GM18507 (cell line): ENCODE measurements around the gene NPAS3.

Source experiments
- DNase-seq: peaks from one replicate; pipeline ENCODE4 v3.0.0; 2011; ENCODE audit warnings: low read depth; ENCODE audit not compliant: insufficient read length; ENCODE audit errors: extremely low spot score
- FAIRE-seq: peaks from 2 replicates; lab custom pipeline; 2011; peaks lifted over from hg19 to GRCh38; lab: Jason Lieb, UNC

NPAS3 gene

DNA sequence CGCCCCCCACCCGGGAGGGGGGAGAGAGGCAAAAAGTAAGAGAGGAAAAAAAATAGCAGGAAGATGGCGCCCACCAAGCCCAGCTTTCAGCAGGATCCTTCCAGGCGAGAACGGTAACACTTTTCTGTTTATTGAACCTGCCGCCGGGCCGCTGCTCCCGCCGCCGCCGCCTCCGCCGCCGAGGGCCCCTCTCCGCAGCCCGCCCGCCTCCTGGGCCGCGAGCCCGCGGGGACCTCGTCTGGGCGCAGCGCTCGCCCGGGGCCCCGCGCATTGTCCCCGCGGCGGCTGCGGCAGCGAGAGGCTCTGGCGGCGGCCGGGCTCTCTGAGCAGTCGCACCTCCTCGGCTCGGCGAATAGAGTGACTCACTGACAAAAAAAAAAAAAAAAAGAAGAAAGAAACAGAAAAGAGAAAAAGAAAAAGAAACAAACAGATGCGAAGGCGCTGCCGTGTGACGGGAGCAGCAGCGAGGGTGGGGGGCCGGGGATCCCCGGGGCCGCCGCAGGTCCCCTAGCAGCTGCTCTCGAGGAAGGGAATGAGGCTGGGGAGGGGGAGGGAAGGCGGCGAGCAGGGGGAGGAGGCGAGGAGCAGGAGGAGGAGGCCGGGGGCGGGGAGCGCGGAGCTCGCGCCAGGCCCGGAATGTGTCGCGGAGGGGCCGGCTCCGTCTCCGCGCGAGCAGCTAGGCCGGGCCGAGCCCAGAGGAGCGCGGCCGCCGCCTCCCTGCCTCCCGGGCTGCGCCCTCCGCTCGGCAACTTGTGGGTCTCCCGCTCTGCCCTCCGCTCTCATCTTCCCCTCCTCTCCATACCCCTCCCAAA, 781 bp downstream of the NPAS3 start:
- FAIRE-seq, result no peak
- DNase-seq, result no peak

DNA sequence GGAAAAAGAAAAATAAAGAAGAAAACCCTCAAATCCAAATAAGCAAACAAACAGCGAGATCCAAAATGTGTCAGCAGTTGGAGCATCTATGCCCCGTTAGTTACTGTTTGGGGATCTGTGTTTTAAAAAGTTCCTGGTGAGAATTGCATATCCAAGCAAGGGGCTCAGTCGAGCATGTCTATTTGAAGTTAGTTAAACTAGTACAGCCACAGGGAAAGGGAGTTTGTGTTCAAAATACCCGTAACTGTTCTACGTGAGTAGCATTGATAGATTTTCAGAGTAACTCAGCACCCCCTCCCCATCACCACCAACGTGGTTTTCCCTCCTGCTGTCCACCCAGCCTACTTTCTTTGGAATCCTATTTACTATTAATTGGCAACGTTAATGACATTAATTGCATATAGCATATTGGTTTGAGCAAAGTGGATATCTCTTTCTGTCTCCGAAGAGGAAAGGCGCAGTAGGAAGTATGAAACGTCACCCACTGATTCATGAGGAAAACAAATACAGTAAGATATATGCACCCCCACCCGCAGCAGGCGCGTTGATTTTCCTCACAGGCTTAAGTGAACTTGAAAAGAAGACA, 1.5 kb downstream of the NPAS3 start:
- DNase-seq (no peak), FAIRE-seq (no peak)

DNA sequence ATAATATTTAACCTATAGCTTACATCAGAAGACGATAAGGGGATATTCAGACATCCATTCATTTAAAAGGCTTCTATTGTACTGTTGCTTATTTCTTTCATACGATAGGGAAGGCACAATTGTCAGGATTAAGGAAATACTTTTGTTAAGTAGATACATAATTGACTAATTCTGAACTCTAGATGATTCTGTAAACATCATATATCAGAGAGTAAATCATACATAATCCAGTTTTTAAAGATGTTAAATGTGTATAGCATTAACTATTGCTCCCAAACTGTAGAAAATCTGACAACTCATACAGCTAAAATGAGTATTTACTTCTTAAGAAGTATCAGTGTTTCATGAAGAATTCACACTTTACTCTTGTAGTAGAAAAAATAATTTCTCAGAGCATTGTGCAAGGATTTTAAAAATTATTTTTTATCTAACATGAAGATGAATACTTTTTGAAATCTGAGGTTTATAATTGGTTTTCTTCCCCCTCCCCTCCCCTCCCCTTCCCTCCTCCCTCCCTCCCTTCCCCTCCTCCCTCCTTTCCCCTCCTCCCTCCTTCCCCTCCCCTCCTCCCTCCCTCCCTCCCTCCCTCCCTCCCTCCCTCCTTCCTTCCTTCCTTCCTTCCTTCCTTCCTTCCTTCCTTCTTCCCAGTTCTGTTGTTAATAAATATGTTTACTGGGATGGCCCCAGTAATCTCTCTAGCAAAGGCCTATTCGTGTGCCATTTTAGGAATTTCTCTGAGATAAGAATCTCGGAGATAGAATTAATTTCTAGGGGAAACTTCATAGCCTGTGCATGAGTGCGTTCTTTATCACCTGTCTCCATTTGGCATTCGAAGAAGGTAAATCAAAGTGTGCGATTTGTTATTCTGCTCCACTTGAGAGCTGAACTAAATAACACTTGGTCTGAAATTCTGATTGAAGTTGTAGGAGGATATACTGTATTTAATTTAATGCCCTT, 2.3 kb downstream of the NPAS3 start:
- FAIRE-seq, result no peak
- no peak for DNase-seq

DNA sequence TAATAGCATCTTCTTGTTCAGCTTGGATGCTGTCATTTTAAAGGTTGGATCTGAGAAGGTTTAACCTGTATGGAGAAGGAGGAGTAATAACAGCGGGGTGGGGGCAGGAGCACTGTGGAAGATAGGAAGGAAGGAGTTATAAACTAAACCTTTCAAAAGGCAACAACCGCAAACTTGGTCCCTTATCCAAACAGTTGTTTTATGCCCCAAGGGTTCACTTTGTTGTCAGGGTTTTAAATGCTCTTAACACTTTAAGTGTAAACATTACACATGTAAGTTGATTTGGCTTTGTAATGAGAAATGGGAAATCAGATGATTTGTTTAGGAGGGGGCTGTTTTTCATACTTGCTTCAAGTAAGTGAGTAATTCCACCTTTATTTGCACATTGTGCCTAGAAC, 3.0 kb downstream of the NPAS3 start:
- DNase-seq (no peak), FAIRE-seq (no peak)

DNA sequence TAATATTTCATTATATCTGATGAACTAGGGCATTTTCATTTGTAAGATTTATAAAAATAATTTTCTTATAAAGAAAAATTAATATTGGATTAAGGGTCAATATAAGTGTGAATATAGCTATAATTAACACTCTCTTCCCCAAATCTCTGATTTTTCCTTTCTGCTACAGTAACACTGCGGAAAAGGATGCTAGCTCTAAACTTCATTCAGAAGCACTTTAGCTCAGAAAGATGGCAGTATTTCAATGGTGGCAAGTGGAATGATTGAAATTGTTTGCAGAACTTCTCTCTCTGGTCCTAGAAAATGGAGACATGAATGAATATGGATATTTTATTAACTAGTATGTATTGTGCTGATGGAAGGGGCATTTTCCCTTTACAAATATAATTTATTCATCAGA, 8.4 kb downstream of the NPAS3 start:
- DNase-seq (no peak), FAIRE-seq (no peak)

- FAIRE-seq (no peak), DNase-seq (no peak)
Observed at GRCh38 chr14:32947792-32948191, 9.1 kb downstream of the NPAS3 start.

DNA sequence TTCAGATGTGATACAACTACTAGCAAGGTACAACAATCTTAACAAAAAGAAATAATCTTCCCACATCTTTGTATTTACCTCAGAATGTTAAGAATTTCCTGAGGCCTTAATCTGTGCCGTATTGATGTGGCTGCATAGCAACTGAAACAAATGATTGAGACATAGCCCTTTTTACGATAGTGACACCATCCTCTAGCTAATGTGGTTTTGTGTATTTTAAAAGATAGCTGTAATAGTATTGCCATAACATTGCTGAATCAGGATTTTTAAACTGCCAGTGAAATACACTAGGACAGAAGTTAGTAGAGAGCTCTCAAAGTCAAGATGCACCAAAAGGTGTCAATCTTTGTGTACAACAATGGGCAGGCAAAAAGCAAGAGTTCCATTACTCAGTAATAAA, 11.9 kb downstream of the NPAS3 start:
- DNase-seq, result no peak
- FAIRE-seq, result no peak

GRCh38 chr14:32967421-32967820, 28.7 kb downstream of the NPAS3 start:
- DNase-seq (no peak), FAIRE-seq (no peak)

- FAIRE-seq, result no peak
- DNase-seq, result no peak
Observed at GRCh38 chr14:32968972-32969544, 30.4 kb downstream of the NPAS3 start.

- DNase-seq (no peak), FAIRE-seq (no peak)
Observed at GRCh38 chr14:32977913-32978312, 39.2 kb downstream of the NPAS3 start.

- DNase-seq (no peak), FAIRE-seq (no peak)
Observed at GRCh38 chr14:32978691-32979255, 40.1 kb downstream of the NPAS3 start.

DNA sequence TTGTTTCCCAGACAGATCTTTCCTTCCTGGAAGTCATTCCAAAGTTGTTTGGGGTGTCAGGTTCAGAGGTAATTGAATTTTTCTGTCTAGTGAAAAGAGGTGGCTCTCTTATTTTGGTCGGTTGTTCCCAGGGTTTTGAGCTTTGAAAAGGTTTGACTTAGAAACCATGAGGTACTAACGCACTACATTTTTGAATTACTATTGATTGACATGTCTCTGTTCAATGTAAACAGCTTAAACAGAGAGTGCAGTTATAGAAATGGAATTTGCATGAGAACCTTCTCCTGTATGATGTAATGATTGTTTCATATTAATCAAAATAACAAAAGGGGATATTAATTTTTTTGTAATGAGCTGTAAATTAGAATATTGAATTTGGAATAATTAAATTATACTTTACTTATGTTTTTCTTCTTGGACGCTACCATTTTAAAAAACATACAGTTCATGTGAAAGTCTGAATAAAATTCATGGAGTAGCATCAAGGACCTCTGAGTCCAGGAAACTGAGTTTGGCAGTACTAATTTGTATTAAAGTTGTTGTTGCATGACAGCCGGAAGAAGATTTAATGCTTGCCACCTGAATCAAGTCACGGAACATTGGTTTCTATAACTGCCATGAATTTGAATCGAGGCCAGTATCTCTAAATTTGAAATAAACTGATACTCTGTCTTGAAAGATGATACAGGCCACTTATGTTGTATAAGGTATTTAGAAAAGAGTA, 41.7 kb downstream of the NPAS3 start:
- DNase-seq, result no peak
- no peak for FAIRE-seq

- no peak for FAIRE-seq
- DNase-seq, result no peak
Observed at GRCh38 chr14:32980902-32981501, 42.3 kb downstream of the NPAS3 start.

DNA sequence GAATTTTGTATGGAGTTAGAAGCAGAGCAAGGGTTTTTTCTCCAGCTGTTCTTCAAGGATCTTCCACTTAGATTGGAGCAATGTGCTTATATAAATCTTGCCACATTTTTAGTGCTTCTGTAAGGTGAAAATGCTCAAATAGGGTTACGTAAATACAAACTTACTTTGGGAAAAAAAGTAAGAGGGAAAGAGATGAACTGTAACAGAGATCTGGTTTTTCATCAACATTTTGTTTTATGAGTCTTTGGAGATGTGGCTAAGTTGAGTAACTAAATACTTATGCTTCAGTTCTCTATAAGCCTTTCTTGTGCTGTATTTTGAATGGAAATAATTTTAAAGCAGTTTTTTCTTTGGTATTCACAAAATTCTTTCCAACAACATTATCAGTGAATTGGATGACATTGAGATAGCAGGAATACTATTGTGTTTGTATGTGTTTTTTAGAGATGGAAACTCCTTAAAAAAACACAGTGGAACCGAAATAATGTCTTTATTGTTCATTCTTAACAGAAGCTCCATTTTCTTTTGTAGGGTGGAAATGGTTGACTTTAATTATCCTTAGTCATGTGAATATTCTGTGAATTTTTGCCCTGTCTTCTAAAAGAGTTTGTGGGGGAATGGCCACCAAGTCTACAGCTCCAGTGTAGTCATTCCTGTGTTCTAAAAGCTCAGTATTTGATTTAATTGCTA, 45.7 kb downstream of the NPAS3 start:
- DNase-seq (no peak), FAIRE-seq (no peak)

DNA sequence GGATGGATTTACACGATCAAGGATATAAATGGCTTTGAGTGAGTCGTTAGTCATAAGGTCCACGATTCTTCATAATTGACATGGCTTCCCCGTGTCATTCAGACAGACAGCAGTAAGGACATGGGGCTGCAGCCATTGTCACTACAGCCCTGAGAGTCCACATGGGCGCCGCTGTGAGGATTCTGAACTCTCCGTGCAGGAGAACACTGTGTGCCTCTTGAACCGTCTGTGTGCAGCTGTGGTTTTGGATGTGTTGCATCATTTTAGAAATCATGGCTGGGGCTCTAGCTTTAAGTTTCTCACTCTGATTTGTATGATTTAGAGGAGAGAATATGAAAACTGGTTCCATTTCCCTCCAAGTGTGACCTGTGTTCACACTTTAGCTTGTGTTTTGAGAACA, 47.2 kb downstream of the NPAS3 start:
- FAIRE-seq (no peak), DNase-seq (no peak)

GRCh38 chr14:32986791-32987540, 48.3 kb downstream of the NPAS3 start:
- no peak for FAIRE-seq
- DNase-seq, result no peak

GRCh38 chr14:32991691-32992090, 53.0 kb downstream of the NPAS3 start:
- FAIRE-seq (no peak), DNase-seq (no peak)
